Ishikawa (cell line): ENCODE measurements around the gene TWNK.

Source experiments
- CEBPB ChIP-seq: IDR thresholded peaks from 2 replicates; pipeline ENCODE4 v1.6.1; 2012
- CREB1 ChIP-seq: IDR thresholded peaks from 2 replicates; pipeline ENCODE4 v1.6.1; 2012; ENCODE audit warnings: low read depth
- EGR1 ChIP-seq: IDR thresholded peaks from 2 replicates; pipeline ENCODE4 v1.6.1; 2012
- EP300 ChIP-seq: IDR thresholded peaks from 2 replicates; pipeline ENCODE4 v1.6.1; 2012; ENCODE audit warnings: borderline replicate concordance
- FOXM1 ChIP-seq: IDR thresholded peaks from 2 replicates; pipeline ENCODE4 v1.6.1; 2012; ENCODE audit warnings: low read depth, borderline replicate concordance
- NFIC ChIP-seq: IDR thresholded peaks from 2 replicates; pipeline ENCODE4 v1.6.1; 2012
- RAD21 ChIP-seq: IDR thresholded peaks from 2 replicates; pipeline ENCODE4 v1.6.1; 2012; ENCODE audit warnings: low read depth
- REST ChIP-seq: IDR thresholded peaks from 2 replicates; pipeline ENCODE4 v1.6.1; 2012; ENCODE audit warnings: low read depth, mild to moderate bottlenecking
- TAF1 ChIP-seq: IDR thresholded peaks from 2 replicates; pipeline ENCODE4 v1.6.1; 2012; ENCODE audit warnings: low read depth, mild to moderate bottlenecking
- TCF12 ChIP-seq: IDR thresholded peaks from 2 replicates; pipeline ENCODE4 v1.6.1; 2012; ENCODE audit warnings: low read depth
- TEAD4 ChIP-seq: IDR thresholded peaks from 2 replicates; pipeline ENCODE4 v1.6.1; 2012
- USF1 ChIP-seq: IDR thresholded peaks from 2 replicates; pipeline ENCODE4 v1.6.1; 2012
- YY1 ChIP-seq: IDR thresholded peaks from 2 replicates; pipeline ENCODE4 v1.6.1; 2012; ENCODE audit warnings: low read depth
- ZBTB7A ChIP-seq: IDR thresholded peaks from 2 replicates; pipeline ENCODE4 v1.6.1; 2012; ENCODE audit warnings: low read depth
- TF ChIP-seq, protein P1 (sequence below): IDR thresholded peaks from 2 replicates; pipeline ENCODE4 v1.6.1; 2012

The TWNK gene

DNA sequence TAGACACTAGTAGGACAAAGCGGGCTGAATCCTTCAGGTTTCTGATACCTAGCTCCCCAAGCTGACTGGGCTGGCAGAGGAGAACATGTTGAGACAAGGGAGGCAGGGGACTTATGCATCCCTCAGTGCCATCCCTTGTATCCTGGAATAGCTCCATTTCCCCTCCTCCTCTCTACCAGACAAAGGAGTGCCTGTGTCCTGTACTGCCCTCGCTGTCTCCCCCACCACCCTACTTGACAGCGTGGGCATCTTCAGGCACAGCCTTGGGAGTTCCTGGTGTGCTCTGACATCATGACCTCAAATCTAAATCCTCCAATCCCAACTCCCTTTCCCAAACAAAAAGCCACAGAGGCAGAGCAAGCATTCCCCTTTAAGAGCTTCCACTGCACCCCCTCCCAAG lies 52.7 kb downstream of the TWNK start:
- TF ChIP-seq YY1 (no peak), TEAD4 (no peak), EP300 (no peak), RAD21 (no peak), TCF12 (no peak), ZBTB7A (no peak), REST (no peak), NFIC (no peak), FOXM1 (no peak), EGR1 (no peak), USF1 (no peak), CEBPB (no peak), TAF1 (no peak), CREB1 (no peak)

DNA sequence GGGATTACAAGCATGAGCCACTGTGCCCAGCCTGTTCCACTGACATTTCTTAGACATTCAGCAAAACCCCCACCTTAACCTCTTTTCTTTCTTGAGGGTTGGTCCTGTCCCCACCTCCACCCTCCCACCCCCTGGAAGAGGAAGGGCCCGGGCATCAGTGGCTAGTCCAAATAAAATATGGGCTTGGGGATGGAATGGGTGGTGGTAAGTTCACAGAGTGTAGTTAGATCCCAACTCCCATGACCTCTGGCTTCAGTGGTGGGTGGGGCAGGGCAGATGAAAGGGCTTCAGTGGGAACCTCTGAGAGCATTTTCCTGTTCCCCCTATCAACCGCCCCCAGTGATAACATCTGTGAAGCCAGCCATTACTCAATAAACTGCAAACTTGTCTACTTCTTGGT lies 53.5 kb downstream of the TWNK start:
- TF ChIP-seq TAF1: no peak
- TF ChIP-seq EP300: no peak
- TF ChIP-seq EGR1: no peak
- TF ChIP-seq USF1: no peak

DNA sequence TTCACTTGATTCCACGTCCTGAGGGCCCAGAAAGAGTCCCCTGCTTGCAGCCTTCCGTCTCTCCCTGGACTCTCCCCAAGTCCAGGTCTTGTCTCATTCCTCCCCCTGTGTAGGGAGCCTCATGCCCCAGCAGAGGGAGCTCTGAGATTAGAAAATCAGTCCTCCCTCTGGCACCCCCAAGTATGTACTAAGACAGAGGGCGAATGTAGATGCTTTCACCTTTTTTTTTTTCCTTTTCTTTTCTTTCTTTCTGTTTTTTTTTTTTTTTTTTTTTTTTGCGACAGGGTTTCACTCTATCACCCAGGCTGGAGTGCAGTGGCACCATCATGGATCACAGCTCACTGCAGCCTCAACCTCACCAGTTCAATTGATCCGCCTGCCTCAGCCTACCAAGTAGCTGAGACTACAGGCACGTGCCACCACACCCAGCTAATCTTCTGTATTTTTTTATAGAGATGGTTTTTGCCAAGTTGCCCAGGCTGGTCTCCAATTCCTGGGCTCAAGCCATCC lies 54.0 kb downstream of the TWNK start:
- TF ChIP-seq USF1 (no peak), RAD21 (peak; percentile 94)

- TF ChIP-seq ZBTB7A (no peak), USF1 (no peak), EGR1 (no peak), TEAD4 (no peak), EP300 (no peak), CEBPB (no peak), FOXM1 (no peak), YY1 (no peak), TAF1 (no peak), NFIC (no peak), CREB1 (no peak), REST (no peak), TCF12 (no peak), RAD21 (no peak)
- TF ChIP-seq, protein P1, sequence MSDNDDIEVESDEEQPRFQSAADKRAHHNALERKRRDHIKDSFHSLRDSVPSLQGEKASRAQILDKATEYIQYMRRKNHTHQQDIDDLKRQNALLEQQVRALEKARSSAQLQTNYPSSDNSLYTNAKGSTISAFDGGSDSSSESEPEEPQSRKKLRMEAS: no peak
These were observed 54.8 kb downstream of the TWNK start for GRCh38 chr10:101042118-101042517.

DNA sequence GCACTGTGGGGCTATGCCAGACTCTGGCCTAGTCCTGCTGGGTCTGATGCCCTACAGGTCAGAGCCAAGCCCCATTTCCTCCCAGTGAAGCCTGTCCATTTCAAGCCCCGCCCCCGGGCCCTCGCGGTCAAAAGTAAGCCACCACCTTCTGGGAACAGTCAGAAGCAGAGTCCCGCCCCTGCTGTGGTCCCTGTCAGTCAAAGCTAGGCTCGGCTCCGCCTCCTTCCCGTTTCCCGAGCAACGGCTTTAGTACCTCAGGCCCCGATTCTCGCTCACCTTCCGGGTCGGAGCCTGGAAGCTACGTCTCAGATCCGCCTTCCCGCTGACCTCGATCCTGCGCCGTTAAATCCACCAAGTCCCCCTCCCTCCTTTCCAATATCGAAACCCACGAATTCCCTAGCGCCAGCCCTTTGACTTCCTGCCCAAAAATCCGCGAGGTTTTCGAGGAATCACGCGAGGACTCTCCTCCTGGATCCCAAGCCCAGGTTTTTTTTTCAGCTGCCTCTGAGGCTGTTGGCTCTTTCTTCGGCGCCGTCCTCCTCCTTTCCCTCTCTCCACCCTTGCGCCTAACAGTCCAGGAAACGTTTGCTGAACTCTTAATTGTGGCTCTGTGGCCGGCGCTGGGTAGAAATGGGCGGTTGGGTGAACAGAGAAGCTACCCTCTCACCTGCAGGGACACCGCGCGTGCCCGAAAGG lies 55.5 kb downstream of the TWNK start:
- no peak for TF ChIP-seq YY1
- TF ChIP-seq TCF12: no peak
- no peak for TF ChIP-seq CEBPB
- peak; percentile 65 for TF ChIP-seq TAF1
- TF ChIP-seq REST: no peak
- TF ChIP-seq ZBTB7A: no peak
- TF ChIP-seq CREB1: no peak
- TF ChIP-seq EP300: no peak
- 0 out of 2 replicates have a peak, but pooled peaks have one; percentile 46 for TF ChIP-seq TEAD4
- TF ChIP-seq, protein P1: peak; percentile 18; the same call in 1 of the 2 replicates
- no peak for TF ChIP-seq USF1
- TF ChIP-seq NFIC: no peak
- no peak for TF ChIP-seq RAD21
- TF ChIP-seq FOXM1: no peak
- no peak for TF ChIP-seq EGR1
